Stimulated activated CD8-positive, alpha-beta memory T cell treated with anti-CD3 and anti-CD28 coated beads, Interleukin-12 subunit alpha, Interleukin-12 subunit beta, amount 100 ng/mL, for 4 hours (primary cell): Measurements from ENCODE around the gene CCNT1.
"Not testable (repeated sequence)": the region's sequence is repeated elsewhere in the genome, so short reads cannot be mapped to it uniquely, and the experiment has no call there.

ENCODE experiments used
- DNase-seq: peaks from one replicate; pipeline ENCODE4 v3.0.0-alpha.2; 2020; ENCODE audit warnings: low read depth

Gene CCNT1

GRCh38 chr12:48716493-48717251 is at the start of gene CCNT1:
Gene CCNT1, minus strand, starts transcription at chr12:48716707. Its CDS starts 32 bp downstream, at chr12:48716675.
- DNase-seq = peak; percentile 97

GRCh38 chr12:48765753-48766162 is 49.3 kb upstream of the CCNT1 start:
- DNase-seq = no peak

DNA sequence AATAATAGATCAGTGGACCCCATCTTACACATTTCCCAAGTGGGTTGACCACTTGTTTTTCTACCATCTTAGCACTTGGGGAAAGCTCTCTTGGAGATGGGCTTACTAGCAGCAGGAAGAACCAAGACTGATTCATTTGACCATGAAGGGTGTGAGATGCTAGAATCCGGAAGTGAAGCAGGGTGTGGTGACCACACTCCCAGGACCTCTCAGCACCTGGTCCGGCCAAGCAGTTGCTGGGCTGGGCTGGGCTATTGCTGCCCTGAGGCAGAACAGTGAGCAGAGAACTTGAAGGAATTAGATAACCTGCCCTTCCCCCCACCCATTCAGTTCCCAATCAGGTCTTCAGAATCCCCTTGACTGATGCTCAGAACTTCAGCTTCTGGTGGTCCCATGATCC is 48.0 kb upstream of the CCNT1 start:
- no peak for DNase-seq

GRCh38 chr12:48758737-48759136 is 42.2 kb upstream of the CCNT1 start:
- DNase-seq = no peak

- DNase-seq = no peak
Measured at GRCh38 chr12:48758186-48758585, 41.7 kb upstream of the CCNT1 start.

- no peak for DNase-seq
Measured at GRCh38 chr12:48750769-48751356, 34.4 kb upstream of the CCNT1 start.

DNA sequence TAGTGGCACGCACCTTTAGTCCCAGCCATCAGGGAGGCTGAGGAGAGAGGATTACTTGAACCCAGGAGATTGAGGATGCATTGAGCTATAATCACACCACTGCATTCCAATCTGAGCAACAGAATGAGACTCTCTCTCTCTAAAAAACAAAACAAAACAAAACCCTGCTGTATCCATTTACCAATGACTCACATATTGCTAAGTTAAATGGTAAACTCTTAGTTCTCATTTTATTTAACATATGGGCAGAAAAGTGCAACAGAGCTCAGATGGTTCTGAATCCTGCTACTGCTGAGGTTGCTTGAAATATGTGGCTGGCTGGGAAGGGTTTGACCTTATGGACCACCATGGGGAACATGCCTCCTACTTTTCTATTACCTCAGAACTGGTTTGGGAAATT is 33.7 kb upstream of the CCNT1 start:
- no peak for DNase-seq

- no peak for DNase-seq
Measured at GRCh38 chr12:48744251-48745008, 27.9 kb upstream of the CCNT1 start.

DNA sequence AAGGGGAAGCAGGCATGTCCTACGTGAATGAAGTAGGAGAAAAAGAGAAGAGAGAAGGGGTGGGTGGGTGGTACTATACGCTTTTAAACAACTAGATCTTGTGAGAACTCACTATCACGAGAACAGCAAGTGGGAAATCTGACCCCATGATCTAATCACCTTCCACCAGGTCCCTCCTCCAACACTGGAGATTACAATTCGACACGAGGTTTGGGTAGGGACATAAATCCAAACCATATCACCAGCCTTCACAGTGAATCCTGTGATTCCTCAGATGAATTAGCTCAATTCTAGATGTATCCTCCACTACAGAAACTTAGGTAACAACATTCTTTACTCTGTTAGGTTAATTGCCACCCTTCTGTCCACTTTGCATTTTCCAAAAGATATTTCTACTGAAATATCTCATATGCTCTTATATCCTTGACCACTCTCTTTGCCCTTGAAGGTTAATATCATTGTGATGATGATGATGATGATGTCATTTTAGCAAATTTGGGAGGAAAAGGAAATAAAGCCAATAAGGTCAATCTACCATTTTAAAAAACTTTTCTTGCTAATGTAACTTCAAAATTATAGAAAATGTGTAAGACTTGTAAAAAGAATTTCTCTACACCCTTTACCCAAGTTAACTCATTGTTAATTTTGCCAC is 23.2 kb upstream of the CCNT1 start:
- no peak for DNase-seq

- DNase-seq = no peak
Measured at GRCh38 chr12:48736456-48736855, 19.9 kb upstream of the CCNT1 start.

- DNase-seq = no peak
Measured at GRCh38 chr12:48728807-48729206, 12.3 kb upstream of the CCNT1 start.

- DNase-seq = not testable (repeated sequence)
Measured at GRCh38 chr12:48720737-48721136, 4.2 kb upstream of the CCNT1 start.

GRCh38 chr12:48720171-48720570 is 3.7 kb upstream of the CCNT1 start:
- DNase-seq = not testable (repeated sequence)

GRCh38 chr12:48719002-48719401 is 2.5 kb upstream of the CCNT1 start:
- DNase-seq = not testable (repeated sequence)

DNA sequence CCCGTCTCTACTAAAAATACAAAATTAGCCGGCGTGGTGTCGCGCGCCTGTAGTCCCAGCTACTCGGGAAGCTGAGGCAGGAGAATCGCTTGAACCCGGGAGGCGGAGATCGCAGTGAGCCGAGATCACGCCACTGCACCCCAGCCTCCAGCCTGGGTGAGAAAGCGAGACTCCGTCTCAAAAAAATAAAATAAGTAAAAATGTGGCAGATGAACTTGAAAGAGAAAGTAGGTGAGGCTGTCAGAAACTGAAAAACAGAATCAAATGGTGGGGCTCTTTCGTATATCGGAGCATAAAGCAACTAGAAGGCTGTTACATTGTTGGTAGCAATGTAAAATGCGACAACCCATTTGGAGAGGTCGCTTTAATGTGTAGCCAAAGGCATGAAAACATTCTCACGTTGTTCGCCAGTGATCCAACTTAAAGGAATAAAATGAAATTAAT is 767 bp upstream of the CCNT1 start:
- DNase-seq = no peak

DNA sequence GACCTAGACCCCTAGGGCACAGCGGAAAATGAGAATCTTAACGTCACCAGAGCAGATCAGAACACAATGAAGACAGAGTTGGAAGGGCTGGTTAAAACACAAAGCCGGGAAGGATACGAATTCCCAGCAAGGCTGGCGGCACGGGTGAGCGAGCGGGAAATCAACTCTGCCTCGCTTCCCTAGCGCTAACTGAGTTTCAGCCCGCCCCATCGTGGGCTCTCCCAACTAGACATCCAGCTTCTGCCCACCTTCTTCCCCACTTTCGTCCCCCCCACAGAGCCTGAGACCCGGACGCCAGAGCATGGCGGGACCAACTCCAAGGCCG is 377 bp downstream of the CCNT1 start:
- no peak for DNase-seq

GRCh38 chr12:48712209-48712608 is 4.3 kb downstream of the CCNT1 start:
- no peak for DNase-seq

DNA sequence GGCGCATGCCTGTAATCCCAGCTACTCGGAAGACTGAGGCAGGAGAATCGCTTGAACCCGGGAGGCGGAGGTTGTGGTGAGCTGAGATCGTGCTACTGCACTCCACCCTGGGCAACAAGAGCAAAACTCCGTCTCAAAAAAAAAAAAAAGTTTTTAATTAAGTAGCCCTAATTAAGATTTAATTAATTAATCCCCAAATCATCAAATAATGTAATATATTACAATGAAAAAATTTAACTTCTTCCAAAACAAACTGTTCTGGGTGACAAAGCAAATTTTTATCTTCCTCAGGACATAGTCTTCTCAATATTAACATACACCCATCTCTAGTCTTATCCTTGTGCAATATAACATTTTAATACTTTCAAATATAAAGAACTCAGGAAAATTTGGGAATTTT is 17.7 kb downstream of the CCNT1 start:
- DNase-seq = not testable (repeated sequence)

DNA sequence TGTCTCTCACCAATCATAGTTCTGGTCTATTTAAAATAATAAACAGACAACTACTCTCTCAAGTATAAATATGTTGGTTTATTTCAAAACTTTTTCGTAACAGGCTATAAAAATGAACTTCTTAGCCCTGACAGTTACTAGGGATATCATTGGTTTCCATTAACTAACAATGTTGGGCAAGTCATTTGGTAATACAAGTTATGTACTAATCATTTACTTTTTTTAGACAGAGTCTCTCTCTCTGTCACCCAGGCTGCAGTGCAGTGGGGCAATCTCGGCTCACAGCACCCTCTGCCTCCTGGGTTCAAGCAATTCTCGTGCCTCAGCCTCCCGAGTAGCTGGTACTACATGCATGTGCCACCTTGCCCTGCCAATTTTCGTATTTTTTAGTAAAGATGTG is 19.9 kb downstream of the CCNT1 start:
- DNase-seq = no peak

GRCh38 chr12:48695859-48696258 is 20.6 kb downstream of the CCNT1 start:
- no peak for DNase-seq

- no peak for DNase-seq
Measured at GRCh38 chr12:48694038-48694437, 22.5 kb downstream of the CCNT1 start.

DNA sequence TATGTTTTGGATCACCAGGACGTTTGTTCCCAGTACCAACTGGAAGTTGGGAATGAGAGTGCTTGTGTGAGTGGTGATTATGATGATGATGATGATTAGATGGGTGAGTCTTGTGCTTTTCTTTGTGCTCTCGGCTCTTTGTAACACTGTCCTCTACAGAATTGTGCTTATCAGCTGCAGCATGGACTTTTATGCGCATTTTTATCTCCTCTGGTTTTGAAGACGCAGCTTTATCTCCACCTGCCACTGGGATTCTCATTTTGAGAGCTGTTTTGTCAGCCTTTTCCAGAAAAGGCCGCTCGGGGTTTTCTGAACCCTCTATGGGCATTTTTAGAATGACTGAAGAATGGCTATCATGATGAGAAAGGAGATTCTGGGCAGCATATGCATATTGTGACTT is 22.9 kb downstream of the CCNT1 start:
- DNase-seq = no peak
